EH (cell line): ENCODE measurements around the gene BCL7C.
A peak's percentile ranks its signal among the peaks of the same experiment; 100 is the strongest.
"Not testable (repeated sequence)": the region's sequence is repeated elsewhere in the genome, so short reads cannot be mapped to it uniquely, and the experiment has no call there.

Experiments used
- DNase-seq: peaks from one replicate; pipeline ENCODE4 v3.0.0-alpha.2; 2015; ENCODE audit warnings: low read depth

BCL7C gene

DNA sequence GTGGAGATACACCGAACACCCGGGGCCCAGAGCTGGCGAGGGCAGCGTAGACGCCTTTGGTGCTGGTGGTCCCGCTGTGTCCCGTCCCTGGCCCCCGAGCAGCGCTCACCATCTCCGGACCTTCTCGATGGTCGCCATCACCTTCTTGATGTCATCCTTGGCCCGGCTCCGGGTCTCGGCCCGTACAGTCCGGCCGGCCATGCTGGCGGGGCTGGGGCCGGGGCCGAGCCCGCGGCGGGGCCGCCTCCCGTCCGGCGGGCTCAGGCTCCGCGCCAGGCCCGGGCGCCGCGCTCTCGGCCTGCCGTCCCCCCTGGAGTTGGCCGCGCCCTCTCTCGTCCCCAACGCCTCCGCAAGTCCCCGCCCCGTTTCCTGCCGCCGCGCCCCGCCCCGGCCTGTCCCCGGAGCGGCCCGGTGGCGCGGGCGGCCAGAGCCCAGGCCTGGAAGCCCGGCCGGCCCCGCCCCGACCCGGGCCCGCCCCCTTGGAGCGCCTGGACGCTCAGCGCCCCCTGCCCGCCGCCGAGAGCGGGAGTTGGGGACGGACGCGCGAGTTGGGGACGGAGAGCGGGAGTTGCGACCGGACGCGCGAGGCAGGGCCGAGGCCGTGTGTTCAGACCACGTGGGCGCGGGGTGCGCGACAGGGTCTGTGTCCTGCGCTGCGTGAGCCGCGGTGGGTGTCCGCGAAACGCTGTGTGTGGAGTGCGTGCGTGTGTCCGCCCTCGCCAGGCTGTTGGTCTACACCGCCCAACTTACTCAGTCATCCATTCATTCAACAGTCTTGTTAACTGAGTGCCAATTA, at the start of gene BCL7C:
TSS of gene BCL7C (minus strand) at position 334 of the 796 bp plus-strand sequence. CDS start at position 201, 133 bp downstream.
- DNase-seq = peak; percentile 93

GRCh38 chr16:30942426-30942806, 48.5 kb upstream of the BCL7C start:
- DNase-seq = no peak

DNA sequence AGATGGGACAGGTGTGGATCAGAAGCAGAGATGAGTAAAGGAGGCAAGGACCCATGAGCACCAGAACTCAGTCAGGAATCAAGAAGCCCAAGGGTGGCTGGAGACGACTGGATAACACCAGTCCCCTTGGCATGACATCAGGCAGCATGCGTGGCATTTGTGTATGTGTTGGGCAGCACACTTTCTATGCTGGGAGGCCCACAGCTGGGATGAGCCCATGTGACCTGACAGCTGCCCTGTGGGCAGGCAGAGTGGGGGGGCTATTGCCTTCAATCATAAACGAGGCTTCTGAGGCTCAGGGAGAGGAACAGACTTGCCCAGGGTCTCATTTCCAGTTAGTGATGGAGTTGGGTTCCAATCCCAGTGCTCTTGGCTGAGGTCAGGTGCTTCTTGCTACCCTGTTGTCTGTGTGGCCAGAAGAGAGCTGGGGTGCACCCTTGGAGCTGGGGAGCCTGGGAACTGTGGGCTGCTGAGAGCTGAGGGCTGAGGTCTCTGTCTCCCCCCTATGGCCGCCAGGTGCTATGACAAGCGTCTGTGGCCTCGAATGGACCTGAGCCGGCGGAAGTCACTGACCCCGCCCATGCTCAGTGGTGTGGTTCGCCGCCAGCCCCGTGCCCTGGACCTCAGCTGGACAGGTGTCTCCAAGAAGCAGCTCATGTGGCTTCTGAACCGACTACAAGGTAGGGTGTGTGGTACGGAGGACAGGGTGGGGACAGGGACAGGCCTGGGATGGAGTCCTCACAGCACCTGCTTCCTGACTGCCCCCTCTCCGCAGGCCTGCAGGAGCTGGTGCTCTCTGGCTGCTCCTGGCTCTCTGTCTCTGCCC, 47.9 kb upstream of the BCL7C start:
- peak; percentile 79 for DNase-seq

- DNase-seq = not testable (repeated sequence)
Observed at GRCh38 chr16:30939571-30939970, 45.7 kb upstream of the BCL7C start.

GRCh38 chr16:30937692-30938091, 43.8 kb upstream of the BCL7C start:
- no peak for DNase-seq

- DNase-seq = peak; percentile 56
Observed at GRCh38 chr16:30934827-30935557, 41.1 kb upstream of the BCL7C start.

GRCh38 chr16:30931068-30931650, 37.3 kb upstream of the BCL7C start:
- no peak for DNase-seq

- DNase-seq = no peak
Observed at GRCh38 chr16:30930160-30930571, 36.3 kb upstream of the BCL7C start.

GRCh38 chr16:30929167-30929566, 35.3 kb upstream of the BCL7C start:
- DNase-seq = no peak

DNA sequence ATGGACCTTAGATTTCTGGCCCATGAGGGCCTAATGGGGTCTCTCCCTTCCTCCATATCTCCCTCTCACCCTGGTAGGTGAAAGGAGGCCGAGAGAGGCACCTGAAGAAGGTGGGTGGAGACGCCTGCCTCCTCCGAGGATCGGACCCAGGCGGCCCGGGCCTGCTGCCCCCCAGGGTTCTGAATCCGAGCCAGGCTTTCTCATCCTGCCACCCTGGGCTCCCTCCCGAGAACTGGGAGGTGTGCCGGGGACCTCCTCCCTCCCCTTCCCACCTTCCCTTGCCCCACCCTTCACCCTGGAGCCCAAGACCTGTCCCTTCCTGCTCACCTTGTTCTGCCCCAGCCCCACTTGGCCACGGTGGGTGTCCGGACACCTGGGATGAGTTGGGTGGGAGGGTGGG, 34.5 kb upstream of the BCL7C start:
- DNase-seq = no peak

DNA sequence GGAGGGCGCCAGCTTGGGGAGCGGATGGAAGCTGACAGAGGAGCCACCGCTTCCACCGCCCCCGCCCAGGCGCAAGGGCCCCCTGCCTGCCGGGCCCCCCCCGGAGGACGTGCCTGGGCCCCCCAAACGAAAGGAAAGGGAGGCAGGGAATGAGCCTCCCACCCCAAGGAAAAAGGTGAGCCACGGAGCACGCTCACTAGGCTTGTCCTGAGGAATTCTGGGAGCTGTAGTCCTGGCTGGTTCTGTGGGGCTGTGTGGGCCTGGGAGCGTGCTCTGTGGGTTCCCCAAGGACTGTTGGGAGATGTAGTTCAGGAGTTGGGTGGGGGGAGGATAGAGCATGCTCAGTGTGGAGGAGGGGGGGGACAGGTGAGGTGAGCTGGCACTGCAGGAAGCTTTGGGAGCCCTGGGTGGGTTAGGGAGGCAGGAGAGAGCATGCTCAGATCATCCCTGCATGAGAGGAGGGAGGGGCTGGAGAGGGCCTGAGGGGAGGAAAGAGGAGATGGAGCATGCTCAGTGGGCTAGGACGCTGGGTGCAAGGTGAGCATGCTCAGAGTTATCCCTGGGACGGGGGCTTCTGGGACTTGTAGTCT, 34.0 kb upstream of the BCL7C start:
- DNase-seq = peak; percentile 58

DNA sequence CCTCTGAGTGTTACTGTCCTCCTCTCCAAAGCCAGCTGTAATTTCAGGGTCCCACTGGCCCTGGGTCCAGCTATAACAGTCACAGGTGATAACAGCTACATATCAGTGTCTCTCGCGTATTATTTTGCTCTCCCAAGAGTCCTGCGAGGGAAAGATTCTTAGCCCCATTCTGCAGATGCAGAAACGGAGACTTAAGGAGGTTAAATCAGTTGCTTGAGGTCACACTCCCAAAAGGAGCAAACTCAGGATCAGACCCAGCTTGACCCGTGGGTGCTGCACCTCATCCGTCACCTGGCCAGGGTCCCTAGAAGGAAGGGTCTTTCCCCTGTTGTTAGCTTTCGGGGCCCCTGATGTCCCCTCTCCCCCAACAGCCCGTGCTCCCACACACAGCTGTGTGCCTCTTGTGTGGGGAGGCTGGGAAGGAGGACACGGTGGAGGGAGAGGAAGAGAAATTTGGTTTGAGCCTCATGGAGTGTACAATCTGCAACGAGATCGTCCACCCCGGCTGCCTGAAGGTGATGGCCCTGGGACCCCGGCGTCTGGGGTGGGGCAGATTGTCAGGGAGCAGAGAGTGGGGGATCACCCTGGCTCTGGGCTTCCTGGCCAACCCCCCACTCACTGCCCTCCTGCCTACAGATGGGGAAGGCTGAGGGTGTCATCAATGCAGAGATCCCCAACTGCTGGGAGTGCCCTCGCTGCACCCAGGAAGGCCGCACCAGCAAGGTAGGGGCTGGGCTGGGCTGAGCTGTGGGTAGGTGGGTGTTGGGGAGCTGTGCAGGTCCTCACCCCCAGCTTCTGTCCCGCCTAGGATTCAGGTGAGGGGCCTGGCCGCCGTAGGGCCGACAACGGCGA, 33.3 kb upstream of the BCL7C start:
- DNase-seq = no peak

- no peak for DNase-seq
Observed at GRCh38 chr16:30925995-30926811, 32.3 kb upstream of the BCL7C start.

GRCh38 chr16:30925632-30925987, 31.7 kb upstream of the BCL7C start:
- no peak for DNase-seq

DNA sequence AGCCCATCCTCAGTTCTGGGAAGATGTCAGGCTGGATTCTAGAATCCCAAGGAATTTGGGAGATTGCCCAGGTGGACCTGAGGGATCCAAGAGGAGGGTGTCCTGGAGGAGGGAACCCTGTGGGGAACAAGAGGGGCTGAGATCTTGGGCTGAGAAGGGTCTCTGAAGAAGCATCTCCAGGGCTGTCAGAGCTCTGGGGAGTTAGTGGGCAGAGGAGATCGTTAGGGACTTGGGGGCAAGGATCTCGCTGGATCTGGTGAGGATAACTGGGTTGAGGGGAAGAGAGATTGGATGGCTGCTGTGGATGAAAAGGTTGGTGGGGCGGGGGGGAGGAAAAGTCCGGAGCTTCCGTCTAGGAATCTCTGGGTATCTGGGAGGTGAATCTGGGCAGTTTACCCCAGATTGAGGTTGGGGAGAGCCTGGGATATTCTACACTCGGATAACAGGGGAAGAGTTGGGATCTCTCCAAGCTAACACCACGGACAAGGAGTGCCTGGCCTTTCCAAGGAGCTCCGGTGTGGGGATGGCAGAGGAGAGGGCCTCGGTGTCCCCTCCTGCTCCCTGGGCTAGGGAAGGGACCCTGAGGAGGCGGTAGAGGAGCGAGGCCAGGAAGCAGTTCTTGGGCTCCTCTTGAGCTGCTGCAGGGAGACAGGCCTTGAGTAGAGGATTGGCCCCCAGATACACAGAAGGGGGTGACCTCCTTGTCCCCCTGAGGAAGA, 31.2 kb upstream of the BCL7C start:
- no peak for DNase-seq

GRCh38 chr16:30924076-30924912, 30.4 kb upstream of the BCL7C start:
- DNase-seq = no peak

GRCh38 chr16:30923554-30924075, 29.7 kb upstream of the BCL7C start, which contains the start of gene FBXL19:
Gene FBXL19 (plus strand): TSS chr16:30923572. CDS start chr16:30925755, 2,183 bp downstream.
- no peak for DNase-seq

DNA sequence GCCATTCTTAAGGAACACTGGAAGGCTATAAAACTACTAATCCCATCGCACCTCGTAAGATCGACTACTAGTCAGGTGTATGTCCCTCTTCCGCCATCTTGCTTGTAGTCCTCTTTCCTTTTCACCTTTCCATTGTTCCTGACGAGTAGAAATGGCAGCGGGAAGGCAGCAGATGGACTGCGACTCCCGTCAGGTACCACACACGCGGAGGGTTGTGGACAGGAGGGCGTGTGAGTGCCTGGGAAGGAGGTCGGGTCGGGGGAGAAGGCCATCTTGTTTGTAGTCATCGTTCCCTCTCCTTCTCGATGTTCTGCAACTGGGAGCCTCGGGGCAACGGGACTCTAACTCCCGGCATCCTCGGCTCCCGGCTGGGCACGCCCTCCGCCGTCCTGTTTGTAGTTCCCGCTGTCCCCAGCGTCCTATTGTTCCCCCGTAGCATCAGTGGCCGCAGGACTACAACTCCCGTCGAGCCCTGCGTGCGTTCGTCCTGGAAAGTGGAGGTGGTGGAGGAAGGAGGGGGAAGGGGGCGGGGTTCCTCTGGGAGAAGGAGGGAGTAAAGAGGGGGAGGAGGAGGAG, 29.2 kb upstream of the BCL7C start:
- DNase-seq = peak; percentile 100
